ENCODE results near the gene OR4D1. TPM values are rescaled to one million over a fixed set of nuclear protein-coding genes. Genes with fewer than 3 reads are reported as not detected.

The OR4D1 gene
- total RNA-seq, 1 donor from 2014 or later: not detected

GRCh38 chr17:58158181-58158580, 10.0 kb downstream of the OR4D1 start:
- Mint-ChIP-seq H3K36me3 (ENCODE audit: low read depth, unreplicated experiment) (peaks cover 5% of the 10 kb centered on the region), H3K27me3 (ENCODE audit: low read depth, unreplicated experiment) (peaks cover 62% of the 10 kb centered on the region), H3K4me1 (ENCODE audit: low read depth, unreplicated experiment) (no peaks in the 10 kb centered on the region), H3K27ac (ENCODE audit: unreplicated experiment) (no peak overlapping the region), H3K4me3 (ENCODE audit: unreplicated experiment) (no peak overlapping the region), H3K9me3 (ENCODE audit: unreplicated experiment) (peaks cover 4% of the 10 kb centered on the region)
- DNase-seq (ENCODE audit: low read depth): no peak
- H3K27me3 ChIP-seq (ENCODE audit: insufficient read depth, low read length): peaks cover 57% of the 10 kb centered on the region
- TF ChIP-seq CTCF (IDR thresholded peaks at IDR 0.05; ENCODE audit: insufficient read depth, low read depth, low read length) (no peak), EZH2 (IDR thresholded peaks at IDR 0.05; ENCODE audit: insufficient read depth, low read length) (no peak)
- H2AFZ ChIP-seq (ENCODE audit: low read depth, low read length): no peak overlapping the region
- no peaks in the 10 kb centered on the region for H3K36me3 ChIP-seq (ENCODE audit: insufficient read depth, low read length)
- H3K79me2 ChIP-seq (ENCODE audit: insufficient read depth, low read length): no peaks in the 10 kb centered on the region
- no peaks in the 10 kb centered on the region for H3K9me3 ChIP-seq (ENCODE audit: insufficient read depth, low read depth, low read length)
- no peak overlapping the region for H3K4me2 ChIP-seq (ENCODE audit: low read length)
- H3K4me3 ChIP-seq (ENCODE audit: insufficient read depth, low read depth, low read length): no peak overlapping the region
- no peaks in the 10 kb centered on the region for H3K4me1 ChIP-seq (ENCODE audit: insufficient read depth, low read length)
- no peak overlapping the region for H3K27ac ChIP-seq (ENCODE audit: low read depth, low read length)
- FAIRE-seq: no peak
- no peaks in the 10 kb centered on the region for H4K20me1 ChIP-seq (ENCODE audit: insufficient read depth, low read length)
- no peak overlapping the region for H3K9ac ChIP-seq (ENCODE audit: low read length)

GRCh38 chr17:58161566-58161965, 13.4 kb downstream of the OR4D1 start:
- Histone ChIP-seq H3K9ac (ENCODE audit: low read length) (no peak overlapping the region), H3K4me1 (ENCODE audit: insufficient read depth, low read length) (no peaks in the 10 kb centered on the region), H3K27me3 (ENCODE audit: insufficient read depth, low read length) (peaks cover 39% of the 10 kb centered on the region), H3K27ac (ENCODE audit: low read depth, low read length) (no peak overlapping the region), H2AFZ (ENCODE audit: low read depth, low read length) (no peak overlapping the region), H3K79me2 (ENCODE audit: insufficient read depth, low read length) (no peaks in the 10 kb centered on the region), H3K4me2 (ENCODE audit: low read length) (no peak overlapping the region), H3K36me3 (ENCODE audit: insufficient read depth, low read length) (no peaks in the 10 kb centered on the region), H3K4me3 (ENCODE audit: insufficient read depth, low read depth, low read length) (no peak overlapping the region), H3K9me3 (ENCODE audit: insufficient read depth, low read depth, low read length) (no peaks in the 10 kb centered on the region), H4K20me1 (ENCODE audit: insufficient read depth, low read length) (no peaks in the 10 kb centered on the region)
- Mint-ChIP-seq H3K27me3 (ENCODE audit: low read depth, unreplicated experiment) (peaks cover 67% of the 10 kb centered on the region), H3K36me3 (ENCODE audit: low read depth, unreplicated experiment) (no peaks in the 10 kb centered on the region), H3K9me3 (ENCODE audit: unreplicated experiment) (no peaks in the 10 kb centered on the region), H3K4me1 (ENCODE audit: low read depth, unreplicated experiment) (no peaks in the 10 kb centered on the region), H3K27ac (ENCODE audit: unreplicated experiment) (no peak overlapping the region), H3K4me3 (ENCODE audit: unreplicated experiment) (no peak overlapping the region)
- no peak for FAIRE-seq
- no peak for DNase-seq (ENCODE audit: low read depth)
- TF ChIP-seq EZH2 (IDR thresholded peaks at IDR 0.05; ENCODE audit: insufficient read depth, low read length): no peak
- TF ChIP-seq CTCF (IDR thresholded peaks at IDR 0.05; ENCODE audit: insufficient read depth, low read depth, low read length): no peak

- H3K4me3 Mint-ChIP-seq (ENCODE audit: unreplicated experiment): no peak overlapping the region
- no peak overlapping the region for H3K4me3 ChIP-seq (ENCODE audit: insufficient read depth, low read depth, low read length)
- no peak overlapping the region for H3K4me2 ChIP-seq (ENCODE audit: low read length)
- no peak overlapping the region for H3K9ac ChIP-seq (ENCODE audit: low read length)
- DNase-seq (ENCODE audit: low read depth) (no peak), FAIRE-seq (no peak)
- no peak overlapping the region for H3K27ac Mint-ChIP-seq (ENCODE audit: unreplicated experiment)
- no peaks in the 10 kb centered on the region for H3K4me1 Mint-ChIP-seq (ENCODE audit: low read depth, unreplicated experiment)
- no peaks in the 10 kb centered on the region for H3K9me3 ChIP-seq (ENCODE audit: insufficient read depth, low read depth, low read length)
- peaks cover 7% of the 10 kb centered on the region for H3K9me3 Mint-ChIP-seq (ENCODE audit: unreplicated experiment)
- H3K27me3 ChIP-seq (ENCODE audit: insufficient read depth, low read length): peaks cover 15% of the 10 kb centered on the region
- no peak overlapping the region for H2AFZ ChIP-seq (ENCODE audit: low read depth, low read length)
- no peaks in the 10 kb centered on the region for H4K20me1 ChIP-seq (ENCODE audit: insufficient read depth, low read length)
- no peaks in the 10 kb centered on the region for H3K36me3 Mint-ChIP-seq (ENCODE audit: low read depth, unreplicated experiment)
- no peaks in the 10 kb centered on the region for H3K4me1 ChIP-seq (ENCODE audit: insufficient read depth, low read length)
- H3K36me3 ChIP-seq (ENCODE audit: insufficient read depth, low read length): no peaks in the 10 kb centered on the region
- H3K27ac ChIP-seq (ENCODE audit: low read depth, low read length): no peak overlapping the region
- no peaks in the 10 kb centered on the region for H3K79me2 ChIP-seq (ENCODE audit: insufficient read depth, low read length)
- H3K27me3 Mint-ChIP-seq (ENCODE audit: low read depth, unreplicated experiment): peaks cover 84% of the 10 kb centered on the region
- TF ChIP-seq EZH2 (IDR thresholded peaks at IDR 0.05; ENCODE audit: insufficient read depth, low read length): no peak
- TF ChIP-seq CTCF (IDR thresholded peaks at IDR 0.05; ENCODE audit: insufficient read depth, low read depth, low read length): no peak
These were observed 17.8 kb downstream of the OR4D1 start for GRCh38 chr17:58165981-58166380.
